COLO668 (cell line): ENCODE measurements around the gene SPOCK2.
"Not testable (repeated sequence)": the region's sequence is repeated elsewhere in the genome, so short reads cannot be mapped to it uniquely, and the experiment has no call there.

Experiments
- DNase-seq: peaks from one replicate; lab custom pipeline; 2025; ENCODE audit not compliant: unreplicated experiment; lab: John Stamatoyannopoulos, UW

SPOCK2 gene

GRCh38 chr10:72108830-72109635, 20.7 kb upstream of the SPOCK2 start:
- DNase-seq, result no peak

GRCh38 chr10:72108004-72108370, 19.6 kb upstream of the SPOCK2 start:
- not testable (repeated sequence) for DNase-seq

- no peak for DNase-seq
These were observed 19.1 kb upstream of the SPOCK2 start for GRCh38 chr10:72107325-72108003.

- DNase-seq, result no peak
These were observed 18.5 kb upstream of the SPOCK2 start for GRCh38 chr10:72106896-72107295.

- DNase-seq, result no peak
These were observed 18.0 kb upstream of the SPOCK2 start for GRCh38 chr10:72106154-72106849.

- DNase-seq, result no peak
These were observed 17.4 kb upstream of the SPOCK2 start for GRCh38 chr10:72105710-72106109.

GRCh38 chr10:72105098-72105475, 16.7 kb upstream of the SPOCK2 start:
- no peak for DNase-seq

GRCh38 chr10:72104472-72105097, 16.2 kb upstream of the SPOCK2 start:
- no peak for DNase-seq

GRCh38 chr10:72099600-72099921, 11.2 kb upstream of the SPOCK2 start:
- no peak for DNase-seq

- no peak for DNase-seq
These were observed 10.7 kb upstream of the SPOCK2 start for GRCh38 chr10:72098836-72099599.

- DNase-seq, result no peak
These were observed 10.0 kb upstream of the SPOCK2 start for GRCh38 chr10:72098301-72098835.

GRCh38 chr10:72097448-72098300, 9.3 kb upstream of the SPOCK2 start:
- DNase-seq, result no peak

- no peak for DNase-seq
These were observed 8.0 kb upstream of the SPOCK2 start for GRCh38 chr10:72096115-72097000.

GRCh38 chr10:72095195-72095594, 6.8 kb upstream of the SPOCK2 start:
- no peak for DNase-seq

GRCh38 chr10:72094574-72094973, 6.2 kb upstream of the SPOCK2 start:
- no peak for DNase-seq

GRCh38 chr10:72093450-72093849, 5.1 kb upstream of the SPOCK2 start:
- DNase-seq, result no peak

- no peak for DNase-seq
These were observed 4.6 kb upstream of the SPOCK2 start for GRCh38 chr10:72092987-72093386.

GRCh38 chr10:72092171-72092924, 4.0 kb upstream of the SPOCK2 start:
- DNase-seq, result no peak
